GM18951 (cell line): ENCODE data around the gene CFAP157.

Experiments
- POLR2A ChIP-seq: IDR thresholded peaks from 4 replicates; pipeline ENCODE4 v1.6.1; 2011; ENCODE audit warnings: mild to moderate bottlenecking; ENCODE audit not compliant: insufficient read length, insufficient read depth; ENCODE audit errors: extremely low read depth
- in situ Hi-C: fragments of 300-500 bp; cut with MboI; formaldehyde crosslinking; loops from one replicate; pipeline ENCODE4 v1.12.0; 2022; ENCODE audit warnings: low sequenced_read_pairs, mixed read lengths, inconsistent platforms; ENCODE audit not compliant: unreplicated experiment

CFAP157 gene

DNA sequence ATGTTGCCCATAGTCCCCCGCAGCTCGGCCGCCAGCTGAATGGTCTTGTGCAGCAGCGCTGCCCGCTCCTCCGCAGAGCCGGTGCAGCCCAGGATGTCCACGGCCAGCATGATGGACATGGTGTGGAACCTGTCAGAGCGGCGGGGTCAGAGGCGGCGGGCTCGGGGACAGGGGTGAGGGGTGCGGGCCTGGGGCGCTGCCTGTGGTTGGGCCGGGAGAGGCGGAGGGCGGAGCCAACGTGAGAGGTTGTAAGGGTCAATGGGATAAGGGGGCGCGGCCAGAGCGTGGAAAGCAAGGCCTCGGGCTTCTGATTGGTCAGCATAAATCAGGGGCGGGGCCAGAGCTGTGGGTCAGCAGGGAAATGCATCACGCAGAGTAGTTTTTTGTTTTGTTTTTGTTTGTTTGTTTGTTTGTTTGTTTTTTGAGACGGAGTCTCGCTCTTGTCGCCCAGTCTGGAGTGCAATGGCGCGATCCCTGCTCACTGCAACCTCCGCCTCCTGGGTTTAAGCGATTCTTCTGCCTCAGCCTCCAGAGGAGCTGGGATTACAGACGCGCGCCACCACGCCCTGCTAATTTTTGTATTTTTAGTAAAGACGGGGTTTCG is 35.1 kb downstream of the CFAP157 start:
- in situ Hi-C loops, result no loop called here
- TF ChIP-seq POLR2A, result no peak

GRCh38 chr9:127742435-127743088 is 35.8 kb downstream of the CFAP157 start:
- TF ChIP-seq POLR2A, result no peak
- in situ Hi-C loops, result no loop called here

- in situ Hi-C loops, result no loop called here
- no peak for TF ChIP-seq POLR2A
These were observed 37.8 kb downstream of the CFAP157 start for GRCh38 chr9:127744398-127745110.

- no peak for TF ChIP-seq POLR2A
- in situ Hi-C loops, result no loop called here
These were observed 40.3 kb downstream of the CFAP157 start for GRCh38 chr9:127746959-127747569.

DNA sequence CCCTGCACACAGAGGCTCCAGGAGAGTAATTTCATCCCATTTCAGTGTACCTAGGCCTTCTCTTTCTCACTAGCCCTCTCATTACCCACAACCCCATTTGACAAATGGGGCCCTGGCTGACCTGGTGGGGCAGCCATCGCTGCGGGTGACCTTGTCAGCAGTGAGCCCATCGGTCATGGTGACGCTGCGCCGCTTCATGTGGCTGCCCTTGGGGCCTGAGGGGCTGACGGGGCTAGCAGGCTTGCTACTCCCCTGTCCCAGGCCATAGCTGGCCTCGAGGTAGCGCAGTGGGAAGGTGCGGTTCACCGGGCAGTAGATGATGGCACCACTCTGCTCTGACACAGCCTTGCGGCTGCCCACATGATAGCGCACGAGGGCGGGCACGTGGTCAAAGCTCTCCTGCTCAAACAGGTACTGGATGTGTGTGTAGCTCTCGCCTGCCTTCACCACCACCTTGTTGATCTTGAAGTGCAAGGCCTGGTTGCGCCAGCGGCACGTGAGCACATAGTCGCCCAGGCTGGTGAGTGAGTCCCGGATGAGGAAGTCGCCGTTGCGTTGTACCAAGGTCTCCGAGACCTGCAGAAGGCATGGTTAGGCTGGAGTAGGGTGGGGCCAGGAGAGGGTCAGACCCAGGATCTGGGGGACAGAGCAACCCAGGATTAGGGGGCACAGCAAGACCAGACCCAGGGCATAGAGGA is 42.5 kb downstream of the CFAP157 start:
- in situ Hi-C loops, result no loop called here

DNA sequence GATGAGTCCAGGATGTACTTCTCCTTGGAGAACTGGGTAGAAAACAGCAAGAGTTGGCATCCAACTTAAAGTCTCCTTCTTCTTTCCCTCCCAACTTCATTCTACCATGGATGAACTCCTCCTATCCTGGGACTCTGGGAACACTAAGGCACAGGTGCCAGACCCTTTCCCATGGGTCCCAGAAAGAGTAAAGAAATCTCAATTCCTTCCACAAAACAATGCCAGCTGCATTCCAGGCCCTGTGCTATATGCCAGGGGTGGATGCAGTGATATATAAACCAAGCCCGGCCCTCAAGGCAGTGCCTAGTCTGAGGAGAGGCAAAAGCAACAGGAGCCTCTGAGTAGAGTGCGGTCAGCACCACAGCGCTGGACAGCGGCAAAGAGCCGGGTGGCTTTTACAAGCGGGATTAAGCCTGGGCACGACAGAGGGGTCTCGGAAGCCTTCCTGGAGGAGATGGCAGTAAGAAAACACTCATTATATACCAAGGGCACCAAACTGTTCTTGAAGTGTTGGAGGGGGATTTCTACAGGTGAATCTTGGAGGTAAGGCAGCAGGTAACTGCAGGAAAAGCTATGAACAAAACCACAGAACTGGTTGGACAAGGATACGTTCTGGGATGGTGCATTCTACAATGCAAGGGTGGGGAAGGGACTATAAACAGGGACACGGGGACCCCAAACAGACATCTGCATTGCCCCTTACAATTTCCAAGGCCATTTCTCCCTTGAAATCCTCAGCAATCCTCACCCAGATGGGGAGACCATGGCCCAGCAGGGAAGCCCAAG is 44.7 kb downstream of the CFAP157 start:
- TF ChIP-seq POLR2A, result no peak
- in situ Hi-C loops, result no loop called here

More for the DNA sequence above, 42.5 kb downstream of the CFAP157 start:
- TF ChIP-seq POLR2A, result no peak

DNA sequence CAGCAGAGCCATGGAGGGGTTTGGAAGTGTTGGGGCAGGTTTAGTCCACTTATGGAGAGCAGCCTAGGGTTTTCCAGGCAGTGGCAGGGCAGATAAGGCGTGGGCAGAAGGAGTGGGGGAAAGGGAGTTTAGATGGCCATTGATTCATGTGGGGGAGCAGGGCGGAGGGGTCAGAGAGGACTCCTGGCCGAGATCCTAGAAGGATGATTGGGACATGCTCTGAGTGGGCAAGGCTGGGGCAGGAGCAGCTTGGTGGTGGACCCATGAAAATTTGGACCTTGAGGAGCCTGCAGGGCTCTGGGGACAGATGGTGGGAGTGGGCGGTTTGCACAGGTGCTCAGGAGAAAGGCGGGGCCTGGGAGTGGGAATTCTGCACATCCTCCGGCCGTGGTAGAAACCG is 46.4 kb downstream of the CFAP157 start:
- in situ Hi-C loops, result no loop called here
- TF ChIP-seq POLR2A, result no peak

- no peak for TF ChIP-seq POLR2A
- in situ Hi-C loops, result no loop called here
These were observed 46.8 kb downstream of the CFAP157 start for GRCh38 chr9:127753622-127754021.

GRCh38 chr9:127754099-127755060 is 47.6 kb downstream of the CFAP157 start:
- no peak for TF ChIP-seq POLR2A
- in situ Hi-C loops, result no loop called here

- TF ChIP-seq POLR2A, result no peak
- in situ Hi-C loops, result no loop called here
These were observed 48.6 kb downstream of the CFAP157 start for GRCh38 chr9:127755061-127756060.
